Urinary bladder (tissue), 4 donors: ENCODE measurements around the gene TNC. TPM values are rescaled to one million over a fixed set of nuclear protein-coding genes. Genes with fewer than 3 reads are reported as not detected.

Experiments used
- DNase-seq: peaks from one replicate; pipeline ENCODE4 v3.0.0-alpha.2; 2015; ENCODE audit errors: extremely low spot score
- H3K27ac ChIP-seq: one replicate; pipeline ENCODE4 v1.5.1; 2013; ENCODE audit warnings: low read depth, mild to moderate bottlenecking, moderate library complexity
- H3K36me3 ChIP-seq: one replicate; pipeline ENCODE4 v1.6.1; 2013; ENCODE audit warnings: mild to moderate bottlenecking, moderate library complexity; ENCODE audit not compliant: insufficient read depth
- H3K4me1 ChIP-seq: one replicate; pipeline ENCODE4 v1.6.1; 2013; ENCODE audit warnings: mild to moderate bottlenecking, moderate library complexity; ENCODE audit not compliant: insufficient read depth
- H3K4me3 ChIP-seq: one replicate; pipeline ENCODE4 v1.5.1; 2013; ENCODE audit warnings: low read depth, low read length
- WGBS: extraction: QIAGEN DNeasy Blood & Tissue Kit; methylation state at CpG from one replicate; pipeline ENCODE4 v1.1.7; 2013; 5-methylcytosine and 5-hydroxymethylcytosine counted together
- polyA plus RNA-seq: library from polyadenylated mRNA; stranded (reverse); fragments of 200-250 nt; gene quantifications from one replicate; pipeline ENCODE4 v1.2.3, GENCODE V29; 2013
- total RNA-seq: library from RNA; depleted of rRNA; stranded (reverse); fragments of >200 nt; gene quantifications from one replicate; pipeline ENCODE4 v1.2.3, GENCODE V29; 2014
- donor health status: healthy with polysubstance abuse.
- donor health status: healthy.

TNC gene
- total and polyA plus RNA-seq, 2 donors: 43.5 to 155 TPM

GRCh38 chr9:115015018-115015635 lies 102.8 kb downstream of the TNC start:
- H3K4me3 ChIP-seq: no peak overlapping the region
- H3K4me1 ChIP-seq: no peaks in the 10 kb centered on the region
- no peak for DNase-seq
- no peaks in the 10 kb centered on the region for H3K36me3 ChIP-seq
- 74% methylated on average over 4 of the region's 4 CpGs for WGBS
- no peak overlapping the region for H3K27ac ChIP-seq

DNA sequence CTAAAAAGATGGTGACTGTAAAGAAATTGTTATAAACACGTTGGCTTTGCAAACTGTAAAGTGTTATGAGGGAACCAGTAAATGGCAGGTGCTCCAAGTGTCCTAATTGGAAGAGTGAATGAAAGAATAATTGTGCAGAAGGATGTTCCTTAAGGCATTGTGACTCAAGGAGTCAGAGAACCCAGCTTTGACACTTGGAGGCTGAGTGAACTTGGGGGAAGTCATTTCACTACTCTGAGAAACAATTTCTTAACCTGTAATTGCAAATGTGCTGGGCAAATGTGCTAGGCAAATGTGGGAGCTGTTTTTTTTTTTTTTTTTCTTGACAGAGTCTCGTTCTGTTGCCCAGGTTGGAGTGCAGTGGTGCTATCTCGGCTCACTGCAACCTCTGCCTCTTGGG lies 103.5 kb downstream of the TNC start:
- WGBS: 81% methylated on average over 3 of the region's 3 CpGs
- H3K36me3 ChIP-seq: no peaks in the 10 kb centered on the region
- H3K4me3 ChIP-seq: no peak overlapping the region
- no peak for DNase-seq
- no peaks in the 10 kb centered on the region for H3K4me1 ChIP-seq
- no peak overlapping the region for H3K27ac ChIP-seq

- no peaks in the 10 kb centered on the region for H3K36me3 ChIP-seq
- peak; percentile 39 for DNase-seq
- H3K4me1 ChIP-seq: no peaks in the 10 kb centered on the region
- no peak overlapping the region for H3K27ac ChIP-seq
- no peak overlapping the region for H3K4me3 ChIP-seq
- 3% methylated on average over 3 of the region's 3 CpGs for WGBS
These were observed 104.0 kb downstream of the TNC start for GRCh38 chr9:115013998-115014397.

- 90% methylated on average over 3 of the region's 3 CpGs for WGBS
- no peak overlapping the region for H3K27ac ChIP-seq
- H3K4me1 ChIP-seq: no peaks in the 10 kb centered on the region
- H3K36me3 ChIP-seq: no peaks in the 10 kb centered on the region
- no peak overlapping the region for H3K4me3 ChIP-seq
- no peak for DNase-seq
These were observed 105.5 kb downstream of the TNC start for GRCh38 chr9:115012486-115012885.

DNA sequence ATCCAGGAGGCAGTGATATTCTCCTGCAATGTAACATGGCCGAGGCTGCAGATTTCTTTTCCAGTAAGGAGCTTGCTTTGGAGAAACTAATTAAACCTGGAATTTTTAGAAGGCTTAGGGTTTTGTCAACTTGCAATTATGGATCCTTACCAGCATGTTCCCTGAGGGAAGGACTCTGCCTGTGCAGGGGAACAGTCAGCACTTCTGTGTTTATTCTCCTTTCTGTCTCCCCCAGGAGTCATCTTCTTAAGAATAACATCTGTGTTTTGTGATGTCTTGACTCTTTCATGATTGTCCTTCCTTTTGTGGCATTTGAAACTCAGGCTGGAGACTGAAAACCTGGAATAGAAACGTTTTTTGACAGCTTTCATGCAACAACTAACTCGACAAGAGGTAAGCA lies 107.1 kb downstream of the TNC start:
- H3K27ac ChIP-seq: no peak overlapping the region
- H3K4me3 ChIP-seq: no peak overlapping the region
- no peaks in the 10 kb centered on the region for H3K4me1 ChIP-seq
- 66% methylated on average over 3 of the region's 3 CpGs for WGBS
- no peak for DNase-seq
- H3K36me3 ChIP-seq: no peaks in the 10 kb centered on the region

- H3K36me3 ChIP-seq: no peaks in the 10 kb centered on the region
- 84% methylated on average over 7 of the region's 7 CpGs for WGBS
- DNase-seq: no peak
These were observed 109.3 kb downstream of the TNC start for GRCh38 chr9:115008536-115009270.

DNA sequence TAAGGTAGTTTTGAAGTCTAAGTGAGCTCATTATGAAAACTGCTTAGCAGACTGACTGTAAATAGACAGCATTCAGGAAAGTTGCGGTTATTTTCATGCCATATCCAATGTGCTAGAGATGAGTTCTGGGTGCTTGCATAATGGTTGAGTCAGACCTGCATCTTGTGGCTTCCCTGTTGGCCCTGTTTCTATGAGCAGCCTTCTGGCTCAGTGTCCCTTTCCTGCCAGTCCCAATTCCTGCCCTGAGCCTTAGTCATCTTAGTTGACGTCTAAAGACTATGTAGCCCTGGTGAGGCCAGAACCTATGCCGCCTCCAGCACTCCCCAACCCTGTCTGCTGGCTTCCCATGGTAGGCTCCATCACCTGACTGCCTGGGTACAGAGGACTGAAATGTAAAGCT lies 111.3 kb downstream of the TNC start:
- Histone ChIP-seq H3K27ac (no peak overlapping the region), H3K4me1 (no peaks in the 10 kb centered on the region), H3K36me3 (no peaks in the 10 kb centered on the region), H3K4me3 (no peak overlapping the region)
- DNase-seq: no peak
- 92% methylated on average over 3 of the region's 3 CpGs for WGBS

More at GRCh38 chr9:115008536-115009270, 109.3 kb downstream of the TNC start:
- Histone ChIP-seq H3K4me1 (no peaks in the 10 kb centered on the region), H3K27ac (no peak overlapping the region), H3K4me3 (no peak overlapping the region)

DNA sequence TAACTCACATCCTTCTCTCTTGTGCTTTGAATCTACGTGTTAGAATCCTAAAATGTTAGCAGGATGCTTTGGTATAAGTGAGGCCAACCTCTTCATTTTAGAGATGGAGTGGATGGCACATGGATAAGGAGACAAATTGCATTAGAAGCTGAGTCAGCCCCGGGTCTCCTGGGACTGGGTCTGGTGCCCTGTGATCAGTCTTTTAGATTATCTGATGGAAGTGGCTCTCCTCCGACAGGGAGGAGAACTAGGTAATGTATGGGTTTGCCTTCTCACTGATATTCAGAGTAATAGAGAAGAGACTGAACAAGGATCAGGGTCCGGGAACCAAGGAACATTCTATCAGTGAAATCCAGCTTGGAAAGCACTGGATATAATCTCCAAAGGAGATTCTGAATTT lies 112.6 kb downstream of the TNC start:
- Histone ChIP-seq H3K4me1 (no peaks in the 10 kb centered on the region), H3K4me3 (no peak overlapping the region), H3K27ac (no peak overlapping the region), H3K36me3 (no peaks in the 10 kb centered on the region)
- 92% methylated on average over 4 of the region's 4 CpGs for WGBS
- no peak for DNase-seq

DNA sequence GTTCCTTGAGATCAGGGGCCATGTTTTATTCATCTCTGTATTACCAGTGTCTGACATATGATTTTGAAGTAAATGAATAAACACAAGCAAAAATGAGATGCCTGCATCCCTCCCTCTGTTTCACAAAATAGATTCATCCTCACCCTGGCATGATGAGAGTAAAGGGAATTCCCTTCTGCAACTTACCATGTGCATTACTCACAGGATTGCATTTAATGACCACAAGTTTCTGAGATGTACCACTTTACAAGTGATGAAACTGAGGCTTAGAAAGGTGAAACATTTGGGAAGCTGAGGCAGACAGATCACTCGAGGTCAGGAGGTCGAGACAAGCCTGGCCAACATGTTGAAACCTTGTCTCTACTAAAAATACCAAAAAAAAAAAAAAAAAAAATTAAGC lies 113.4 kb downstream of the TNC start:
- no peak for DNase-seq
- H3K27ac ChIP-seq: no peak overlapping the region
- 85% methylated on average over 2 of the region's 2 CpGs for WGBS
- no peak overlapping the region for H3K4me3 ChIP-seq
- no peaks in the 10 kb centered on the region for H3K36me3 ChIP-seq
- H3K4me1 ChIP-seq: no peaks in the 10 kb centered on the region

DNA sequence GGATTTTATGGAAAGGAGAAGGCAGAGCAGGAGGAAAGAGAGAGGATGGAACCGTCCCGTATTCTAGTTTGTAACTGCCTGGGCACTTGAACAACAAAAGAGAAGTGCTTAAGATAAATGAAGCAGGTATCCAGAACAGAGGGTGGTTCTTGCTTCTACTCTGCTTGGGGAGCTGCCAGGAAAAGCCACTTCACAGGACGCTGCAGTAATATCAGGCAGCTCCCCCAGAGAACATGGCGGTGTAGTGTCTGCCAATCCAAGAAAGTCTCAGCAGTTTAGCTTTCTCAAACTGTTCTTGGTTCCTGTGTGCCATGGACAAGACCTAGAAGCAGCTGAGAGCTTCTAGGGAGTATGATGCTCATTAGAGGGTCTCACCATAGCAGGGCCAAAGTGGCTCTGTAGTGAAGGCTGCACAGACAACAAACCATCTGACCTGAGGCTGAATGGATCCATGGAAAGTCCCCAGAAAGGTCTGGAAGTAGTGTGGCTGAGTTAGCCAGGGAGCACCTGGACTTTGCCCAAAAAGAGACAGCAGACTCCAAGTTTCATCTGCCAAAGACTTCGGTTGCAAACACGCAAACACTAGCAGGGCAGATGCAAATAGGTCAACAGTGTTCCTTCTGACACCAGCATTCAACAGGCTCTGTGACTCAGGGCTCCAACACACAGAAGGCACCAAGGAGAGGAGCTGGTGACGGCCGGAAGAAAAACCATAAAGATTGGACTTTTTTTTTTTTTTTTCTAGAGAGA lies 115.4 kb downstream of the TNC start:
- H3K4me1 ChIP-seq: no peaks in the 10 kb centered on the region
- H3K4me3 ChIP-seq: no peak overlapping the region
- H3K27ac ChIP-seq: no peak overlapping the region
- 67% methylated on average over 8 of the region's 8 CpGs for whole genome bisulfite sequencing
- DNase-seq: no peak
- H3K36me3 ChIP-seq: no peaks in the 10 kb centered on the region

DNA sequence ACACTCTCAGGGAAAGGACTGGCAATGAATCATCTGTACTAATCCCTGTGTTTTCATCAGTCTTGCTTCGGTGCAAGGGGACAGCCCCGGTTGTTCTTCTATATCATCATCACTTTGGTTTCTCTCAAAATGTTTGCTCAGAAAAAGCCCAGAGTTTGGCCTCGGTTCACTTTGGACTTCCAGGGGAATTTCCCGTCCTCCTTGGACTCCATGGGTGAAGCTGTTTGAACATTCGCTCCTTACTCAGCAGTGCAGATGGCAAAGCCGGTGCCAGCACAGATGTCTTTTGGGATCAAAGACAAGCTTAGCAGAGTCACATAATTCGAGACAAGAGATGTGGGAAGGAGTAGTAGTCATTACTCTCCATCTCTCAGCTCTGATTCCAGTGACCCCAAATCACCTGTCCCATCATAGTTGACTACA lies 117.7 kb downstream of the TNC start:
- DNase-seq: no peak
- WGBS: 31% methylated on average over 7 of the region's 7 CpGs
- Histone ChIP-seq H3K4me3 (no peak overlapping the region), H3K27ac (no peak overlapping the region), H3K4me1 (no peaks in the 10 kb centered on the region), H3K36me3 (no peaks in the 10 kb centered on the region)

DNA sequence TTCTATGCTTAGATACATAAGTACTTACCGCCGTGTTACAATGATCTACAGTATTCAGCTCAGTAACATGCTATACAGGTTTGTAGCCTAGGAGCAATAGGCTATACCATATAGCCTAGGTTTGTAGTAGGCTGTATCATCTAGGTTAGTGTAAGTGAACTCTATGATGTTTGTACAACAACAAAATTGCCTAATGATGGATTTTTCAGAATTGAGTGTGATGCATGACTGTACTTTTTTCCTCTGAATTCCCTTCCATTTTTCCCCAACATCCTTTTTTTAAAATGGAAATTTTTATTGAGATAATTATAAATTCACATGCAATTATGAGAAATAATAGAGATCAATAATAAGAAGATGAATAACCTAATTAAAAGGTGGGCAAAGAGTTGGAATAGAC lies 119.6 kb downstream of the TNC start:
- H3K27ac ChIP-seq: no peak overlapping the region
- DNase-seq: no peak
- WGBS: 77% methylated on average over 2 of the region's 2 CpGs

DNA sequence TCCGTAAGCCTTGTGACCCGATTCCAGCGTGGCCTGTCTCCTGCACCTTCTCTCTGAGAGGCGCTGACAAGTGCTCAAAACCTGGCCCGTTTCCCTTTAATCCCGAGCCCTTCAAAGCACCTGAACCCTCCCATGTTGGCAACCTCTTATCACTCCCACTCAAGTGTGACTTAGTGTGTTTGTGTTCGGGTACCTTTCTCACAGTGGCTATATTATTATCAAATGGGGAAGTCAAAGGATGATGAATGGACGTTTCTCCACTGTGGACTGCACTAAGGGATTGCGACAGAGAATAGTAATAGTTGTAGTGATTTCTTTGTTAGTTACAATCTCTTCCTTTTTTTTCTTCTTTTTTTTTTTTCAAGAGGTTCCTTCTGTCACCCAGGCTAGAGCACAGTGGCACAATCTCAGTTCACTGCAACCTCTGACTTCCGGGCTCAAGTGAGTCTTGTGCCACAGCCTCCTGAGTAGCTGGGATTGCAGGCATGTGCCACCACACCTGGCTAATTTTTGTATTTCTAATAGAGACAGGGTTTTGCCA lies 122.2 kb downstream of the TNC start:
- 58% methylated on average over 10 of the region's 10 CpGs for WGBS
- Histone ChIP-seq H3K4me3 (no peak overlapping the region), H3K4me1 (no peaks in the 10 kb centered on the region), H3K36me3 (no peaks in the 10 kb centered on the region), H3K27ac (no peak overlapping the region)
- DNase-seq: no peak

More for the DNA sequence above, 119.6 kb downstream of the TNC start:
- Histone ChIP-seq H3K4me1 (no peaks in the 10 kb centered on the region), H3K4me3 (no peak overlapping the region), H3K36me3 (no peaks in the 10 kb centered on the region)

- H3K4me3 ChIP-seq: no peak overlapping the region
- no peak overlapping the region for H3K27ac ChIP-seq
- DNase-seq: no peak
- H3K36me3 ChIP-seq: no peaks in the 10 kb centered on the region
- no peaks in the 10 kb centered on the region for H3K4me1 ChIP-seq
These were observed 123.2 kb downstream of the TNC start for GRCh38 chr9:114994768-114995167.
